IPS-NIHi11 (cell line): ENCODE measurements around the gene FKBP1B.
A peak's percentile ranks its signal among the peaks of the same experiment; 100 is the strongest.
"Not testable (repeated sequence)": the region's sequence is repeated elsewhere in the genome, so short reads cannot be mapped to it uniquely, and the experiment has no call there.

Experiments used
- DNase-seq: peaks from one replicate; pipeline ENCODE4 v3.0.0; 2012; ENCODE audit warnings: mixed read lengths, low spot score

The FKBP1B gene

GRCh38 chr2:24072259-24072658 lies 22.7 kb downstream of the FKBP1B start:
- no peak for DNase-seq

GRCh38 chr2:24073816-24074215 lies 24.3 kb downstream of the FKBP1B start:
- no peak for DNase-seq

- no peak for DNase-seq
Measured at GRCh38 chr2:24075259-24075658, 25.7 kb downstream of the FKBP1B start.

- DNase-seq, result peak; percentile 91
Measured at GRCh38 chr2:24075915-24076848, 26.6 kb downstream of the FKBP1B start, which contains the start of gene SF3B6. SF3B6 (minus strand) TSS chr2:24076326; CDS start chr2:24076229, 97 bp downstream.

- DNase-seq, result no peak
Measured at GRCh38 chr2:24076849-24077534, 27.5 kb downstream of the FKBP1B start.

- DNase-seq, result no peak
Measured at GRCh38 chr2:24077535-24077877, 28.0 kb downstream of the FKBP1B start.

- DNase-seq, result no peak
Measured at GRCh38 chr2:24077879-24078278, 28.3 kb downstream of the FKBP1B start.

- DNase-seq, result no peak
Measured at GRCh38 chr2:24080701-24081100, 31.2 kb downstream of the FKBP1B start.

- no peak for DNase-seq
Measured at GRCh38 chr2:24082787-24083566, 33.4 kb downstream of the FKBP1B start.

GRCh38 chr2:24083567-24084385 lies 34.2 kb downstream of the FKBP1B start:
- peak; percentile 72 for DNase-seq

GRCh38 chr2:24084386-24085199 lies 35.1 kb downstream of the FKBP1B start, which contains the start of gene TP53I3:
TP53I3 (minus strand) TSS chr2:24084834; CDS start chr2:24084326, 508 bp downstream.
- peak; percentile 91 for DNase-seq

- no peak for DNase-seq
Measured at GRCh38 chr2:24085200-24085489, 35.6 kb downstream of the FKBP1B start.

GRCh38 chr2:24086241-24086640 lies 36.7 kb downstream of the FKBP1B start:
- no peak for DNase-seq

- no peak for DNase-seq
Measured at GRCh38 chr2:24087032-24087431, 37.5 kb downstream of the FKBP1B start.

- no peak for DNase-seq
Measured at GRCh38 chr2:24088821-24089359, 39.3 kb downstream of the FKBP1B start.

GRCh38 chr2:24093270-24093669 lies 43.7 kb downstream of the FKBP1B start:
- DNase-seq, result not testable (repeated sequence)

GRCh38 chr2:24095171-24095677 lies 45.7 kb downstream of the FKBP1B start:
- DNase-seq, result not testable (repeated sequence)

GRCh38 chr2:24100732-24101131 lies 51.2 kb downstream of the FKBP1B start:
- not testable (repeated sequence) for DNase-seq

GRCh38 chr2:24101992-24102391 lies 52.5 kb downstream of the FKBP1B start:
- no peak for DNase-seq

- DNase-seq, result no peak
Measured at GRCh38 chr2:24102677-24103076, 53.1 kb downstream of the FKBP1B start.
